Measurements from ENCODE around the gene FAM72B.
"Not testable (repeated sequence)": the region's sequence is repeated elsewhere in the genome, so short reads cannot be mapped to it uniquely, and the experiment has no call there.

FAM72B gene

GRCh38 chr1:121184290-121185127, at the start of gene FAM72B, which contains the start of gene SRGAP2C:
TSS of gene FAM72B (minus strand) at chr1:121184340. CDS start at chr1:121183489, 851 bp downstream.
TSS of gene SRGAP2C (plus strand) at chr1:121184975. CDS start at chr1:121187447, 2,472 bp downstream.
- peak; percentile 69 to 74 for DNase-seq

DNA sequence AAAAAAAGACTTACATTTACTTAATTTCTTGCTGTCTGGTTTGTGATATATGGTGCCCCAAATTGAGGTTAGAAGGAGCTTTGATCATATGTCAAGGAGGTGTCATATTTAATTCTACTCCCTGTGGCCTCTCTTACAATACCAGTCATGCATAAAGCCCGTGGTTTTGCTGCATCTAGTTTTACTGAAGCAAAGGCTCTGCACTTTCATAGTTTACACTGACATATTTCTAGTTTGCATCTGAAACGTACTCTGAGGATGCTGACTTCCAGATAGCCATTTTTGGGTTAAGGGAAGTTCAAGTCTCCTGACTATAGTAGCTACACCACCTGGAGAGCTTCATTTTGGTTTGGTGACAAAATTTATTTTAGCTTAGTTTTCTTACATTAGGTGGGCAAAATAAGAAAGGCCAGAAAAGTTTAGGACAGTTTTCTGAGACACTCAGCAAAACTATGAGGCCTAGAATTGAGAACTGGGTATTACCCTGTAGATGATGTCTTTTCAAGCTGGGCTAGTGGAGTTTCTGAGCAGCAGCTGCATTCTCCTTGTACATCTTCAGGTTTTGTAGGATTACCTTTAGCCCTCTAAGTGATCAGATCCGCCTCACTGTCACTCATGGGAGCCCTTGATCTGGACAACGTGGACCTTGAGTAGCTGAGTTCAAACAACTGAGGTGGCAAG, 48.4 kb upstream of the FAM72B start:
- not testable (repeated sequence) for DNase-seq

DNA sequence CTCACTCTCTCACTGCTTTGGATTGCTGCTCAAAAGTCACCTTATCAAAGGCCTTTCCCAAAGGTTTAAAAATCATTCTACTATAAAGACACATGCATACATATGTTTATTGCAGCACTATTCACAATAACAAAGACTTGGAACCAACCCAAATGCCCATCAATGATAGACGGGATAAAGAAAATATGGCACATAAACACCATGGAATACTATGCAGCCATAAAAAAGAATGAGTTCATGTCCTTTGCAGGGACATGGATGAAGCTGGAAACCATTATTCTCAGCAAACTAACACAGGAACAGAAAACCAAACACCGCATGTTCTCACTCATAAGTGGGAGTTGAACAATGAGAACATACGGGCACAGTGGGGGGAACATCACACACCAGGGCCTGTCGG, 46.5 kb upstream of the FAM72B start:
- not testable (repeated sequence) for DNase-seq

GRCh38 chr1:121227544-121228330, 43.6 kb upstream of the FAM72B start:
- not testable (repeated sequence) for DNase-seq

GRCh38 chr1:121226925-121227324, 42.8 kb upstream of the FAM72B start:
- not testable (repeated sequence) for DNase-seq

- not testable (repeated sequence) for DNase-seq
These were observed 42.3 kb upstream of the FAM72B start for GRCh38 chr1:121226295-121226904.

- not testable (repeated sequence) for DNase-seq
These were observed 40.6 kb upstream of the FAM72B start for GRCh38 chr1:121224714-121225113.

DNA sequence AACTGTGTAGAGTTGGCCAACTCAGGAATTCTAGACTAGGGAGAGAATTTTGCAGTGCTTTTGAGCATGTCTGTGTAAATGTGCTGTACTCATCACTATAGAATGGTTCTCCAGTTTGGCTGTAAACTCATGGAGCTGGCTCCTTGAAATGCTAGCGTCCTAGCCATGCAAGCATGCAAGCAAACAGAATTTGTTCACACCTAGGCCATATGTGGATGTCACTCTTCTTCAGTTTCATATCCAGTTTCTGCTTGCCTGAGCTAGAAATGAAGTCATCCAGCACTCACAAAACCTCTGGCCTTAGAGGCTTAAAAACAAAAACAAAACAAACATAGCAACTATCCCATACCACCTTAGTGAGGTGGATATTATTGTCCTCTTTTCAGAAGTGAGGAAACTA, 37.6 kb upstream of the FAM72B start:
- not testable (repeated sequence) for DNase-seq

DNA sequence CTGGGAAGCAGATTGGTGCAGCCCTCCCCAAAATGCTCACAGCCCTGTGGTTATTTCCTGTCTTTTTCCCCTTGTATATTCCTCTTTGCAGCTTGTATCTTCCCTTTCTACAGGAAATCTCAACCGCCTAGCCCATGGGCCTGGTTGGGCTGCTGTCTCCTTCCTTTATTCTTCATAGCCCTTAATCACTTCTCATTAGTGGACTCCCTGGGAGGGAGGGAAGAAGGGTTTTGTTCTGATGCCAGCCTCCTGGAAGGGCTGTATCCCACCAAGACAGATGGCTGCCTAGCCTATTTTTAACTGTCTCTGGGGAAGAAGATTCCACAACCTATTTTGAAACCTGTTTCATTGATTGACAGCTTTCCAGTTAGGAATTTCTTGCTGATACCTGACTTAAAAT, 32.5 kb upstream of the FAM72B start:
- not testable (repeated sequence) for DNase-seq

GRCh38 chr1:121215699-121216417, 31.7 kb upstream of the FAM72B start:
- DNase-seq = not testable (repeated sequence)

- not testable (repeated sequence) for DNase-seq
These were observed 30.5 kb upstream of the FAM72B start for GRCh38 chr1:121214544-121215156.

GRCh38 chr1:121213491-121213890, 29.4 kb upstream of the FAM72B start:
- DNase-seq = not testable (repeated sequence)

DNA sequence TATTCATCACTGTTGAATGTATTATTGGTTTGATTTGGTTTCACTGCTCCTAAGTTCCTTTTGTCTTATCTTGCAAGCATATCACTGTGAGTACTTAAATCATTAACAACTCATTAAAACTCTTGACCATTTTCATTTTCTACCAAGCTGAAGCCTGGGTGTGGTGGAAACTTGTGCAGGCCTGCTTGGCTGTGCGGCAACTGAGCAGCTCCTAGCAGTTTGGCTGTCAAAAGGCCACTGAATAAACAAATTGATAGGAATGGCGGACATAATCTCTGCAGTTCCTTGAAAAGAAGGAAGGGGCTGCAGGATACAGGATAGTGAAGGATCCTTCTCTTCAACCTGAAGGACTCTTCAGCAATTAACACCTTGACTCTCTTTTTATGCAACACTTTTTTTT, 26.6 kb upstream of the FAM72B start:
- DNase-seq = not testable (repeated sequence)

GRCh38 chr1:121208375-121208774, 24.2 kb upstream of the FAM72B start:
- DNase-seq = not testable (repeated sequence)

GRCh38 chr1:121207328-121207727, 23.2 kb upstream of the FAM72B start:
- not testable (repeated sequence) for DNase-seq

- not testable (repeated sequence) for DNase-seq
These were observed 21.9 kb upstream of the FAM72B start for GRCh38 chr1:121205786-121206711.

DNA sequence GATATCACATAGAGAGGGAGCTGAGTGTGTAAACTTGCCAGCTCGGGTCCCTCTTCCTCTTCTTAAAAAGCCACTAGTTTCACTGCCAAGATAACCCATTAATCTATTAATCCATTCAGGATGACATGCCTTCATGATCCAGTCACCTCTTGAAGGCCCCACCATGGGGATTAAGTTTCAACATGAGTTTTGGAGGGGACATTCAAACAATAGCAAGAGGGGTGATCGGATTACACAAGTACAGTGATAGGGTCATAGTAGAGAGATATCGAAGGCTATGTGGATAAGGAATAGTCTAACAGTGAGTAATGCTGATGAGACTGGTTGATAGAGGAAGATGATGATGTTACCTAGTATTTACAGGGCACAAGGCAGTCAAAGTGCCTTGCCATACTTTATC, 18.8 kb upstream of the FAM72B start:
- DNase-seq = not testable (repeated sequence)

- not testable (repeated sequence) for DNase-seq
These were observed 17.1 kb upstream of the FAM72B start for GRCh38 chr1:121200985-121201981.

DNA sequence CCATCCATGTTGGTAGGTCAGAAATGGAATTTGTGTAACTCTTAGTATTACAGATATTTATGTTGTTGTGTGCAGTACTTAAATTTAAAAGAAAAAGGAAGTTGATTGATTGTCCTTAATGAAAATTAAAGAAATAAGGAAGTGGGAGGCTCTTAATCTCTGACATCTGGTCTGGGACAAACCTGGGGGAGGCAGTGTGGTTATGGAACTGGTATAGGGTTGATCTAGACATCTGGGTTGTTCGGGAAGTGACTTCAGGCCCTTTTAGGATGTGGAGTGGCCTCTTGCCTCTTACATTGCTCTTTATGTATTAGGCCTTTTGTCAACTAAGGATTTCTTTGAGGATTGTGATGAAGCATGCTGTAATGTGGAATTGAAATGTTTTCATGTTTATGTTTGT, 16.1 kb upstream of the FAM72B start:
- DNase-seq = not testable (repeated sequence)

Measured in stimulated activated CD4-positive, alpha-beta T cell treated with anti-CD3 and anti-CD28 coated beads, Interleukin-2, amount 100 ng/mL, for 48 hours (primary cell).